ENCODE data around the gene E2F6. TPM values are rescaled to one million over a fixed set of nuclear protein-coding genes. Genes with fewer than 3 reads are reported as not detected.

The E2F6 gene
- total and polyA plus RNA-seq, 2 of the 13 experiments (the other 11 are each of a cell fraction or from before 2014, with no cell fraction given) = 27.3 to 36.0 TPM

- TF ChIP-seq ZNF367 (CRISPR knock-in tag; IDR thresholded peaks at IDR 0.05; ENCODE audit: borderline replicate concordance) = no peak
- TF ChIP-seq ZNF362 (CRISPR knock-in tag; IDR thresholded peaks at IDR 0.05; ENCODE audit: borderline replicate concordance) = peak; percentile 99
- TF ChIP-seq ZNF260 (CRISPR knock-in tag; IDR thresholded peaks at IDR 0.05; ENCODE audit: borderline replicate concordance, low read depth) = no peak
- TF ChIP-seq ZNF678 (CRISPR knock-in tag; IDR thresholded peaks at IDR 0.05) = 0 out of 2 replicates have a peak, but pooled peaks have one; percentile 65
- TF ChIP-seq ZNF24 (IDR thresholded peaks at IDR 0.05) = no peak
- no peak; the same call in 1 of the 2 replicates for TF ChIP-seq ZNF225 (CRISPR knock-in tag; IDR thresholded peaks at IDR 0.05)
- peak; percentile 61 for TF ChIP-seq ZNF18 (CRISPR knock-in tag; IDR thresholded peaks at IDR 0.05; ENCODE audit: insufficient replicate concordance)
- no peak for TF ChIP-seq HIC2 (CRISPR knock-in tag; IDR thresholded peaks at IDR 0.05; ENCODE audit: low read depth)
- no peak for TF ChIP-seq NFKB2 (CRISPR knock-in tag; IDR thresholded peaks at IDR 0.05; ENCODE audit: borderline replicate concordance)
- TF ChIP-seq KDM3A (CRISPR knock-in tag; IDR thresholded peaks at IDR 0.05; ENCODE audit: low read depth) = 0 out of 2 replicates have a peak, but pooled peaks have one; percentile 49
- peak; percentile 64; the same call in 1 of the 2 replicates for TF ChIP-seq SSRP1 (CRISPR knock-in tag; IDR thresholded peaks at IDR 0.05)
- peak; percentile 94 for TF ChIP-seq ISL2 (CRISPR knock-in tag; IDR thresholded peaks at IDR 0.05)
- peak; percentile 88 for TF ChIP-seq ZGPAT (CRISPR knock-in tag; IDR thresholded peaks at IDR 0.05)
- TF ChIP-seq MAFK (conservative IDR thresholded peaks at IDR 0.05 in 1 of 2, IDR thresholded peaks at IDR 0.05 in 1 of 2; ENCODE audit: low read length in 2 of 2) = peak in 1 of 2 experiments; percentile 30; a peak in 1 of 4 replicates
- no peak for TF ChIP-seq ZNF704 (CRISPR knock-in tag; IDR thresholded peaks at IDR 0.05; ENCODE audit: borderline replicate concordance)
- TF ChIP-seq ZNF20 (CRISPR knock-in tag; IDR thresholded peaks at IDR 0.05) = no peak
- TF ChIP-seq KLF6 (CRISPR knock-in tag; IDR thresholded peaks at IDR 0.05) = peak; percentile 23; the same call in 1 of the 2 replicates
- TF ChIP-seq KDM6A (CRISPR knock-in tag; IDR thresholded peaks at IDR 0.05; ENCODE audit: low read depth) = peak; percentile 93
- TF ChIP-seq HOXA3 (CRISPR knock-in tag; IDR thresholded peaks at IDR 0.05) = no peak; the same call in 1 of the 2 replicates
- peak; percentile 78 for TF ChIP-seq MED8 (CRISPR knock-in tag; IDR thresholded peaks at IDR 0.05; ENCODE audit: insufficient replicate concordance)
- TF ChIP-seq SRSF9 (IDR thresholded peaks at IDR 0.05; ENCODE audit: borderline replicate concordance, insufficient read depth, low read depth, low read length, poor library complexity, severe bottlenecking) = no peak
Measured at GRCh38 chr2:11505652-11506610, 40.0 kb upstream of the E2F6 start (continued).

All from HepG2 (cell line).